Smooth muscle cell (in vitro differentiated cells): Measurements from ENCODE around the gene STIL. TPM values are rescaled to one million over a fixed set of nuclear protein-coding genes. Genes with fewer than 3 reads are reported as not detected.

Source experiments
- DNase-seq: peaks from one replicate; lab custom pipeline; 2025; ENCODE audit not compliant: unreplicated experiment; lab: John Stamatoyannopoulos, UW
- H2AFZ ChIP-seq: fragments of 200-600 bp; sonication (generic); 2 replicates; pipeline ENCODE4 v1.6.0; 2016; ENCODE audit warnings: antibody characterized with exemption, low read depth, mild to moderate bottlenecking
- H3F3A ChIP-seq: fragments of 200-600 bp; sonication (generic); 2 replicates; pipeline ENCODE4 v1.6.0; 2017; ENCODE audit warnings: antibody characterized with exemption, low read depth
- H3K27ac ChIP-seq: fragments of 200-600 bp; sonication (generic); 2 replicates; pipeline ENCODE4 v1.5.1; 2016; ENCODE audit warnings: low read depth, mild to moderate bottlenecking
- H3K27me3 ChIP-seq: fragments of 200-600 bp; sonication (generic); 2 replicates; pipeline ENCODE4 v1.6.1; 2016; ENCODE audit warnings: low read depth, mild to moderate bottlenecking
- H3K36me3 ChIP-seq: fragments of 200-600 bp; sonication (generic); 2 replicates; pipeline ENCODE4 v1.5.1; 2016; ENCODE audit warnings: low read depth
- H3K4me1 ChIP-seq: fragments of 200-600 bp; sonication (generic); 2 replicates; pipeline ENCODE4 v1.5.1; 2016; ENCODE audit warnings: low read depth
- H3K4me2 ChIP-seq: fragments of 200-600 bp; sonication (generic); 2 replicates; pipeline ENCODE4 v1.6.0; 2016; ENCODE audit warnings: mild to moderate bottlenecking
- H3K4me3 ChIP-seq: fragments of 200-600 bp; sonication (generic); 2 replicates; pipeline ENCODE4 v1.5.1; 2016; ENCODE audit warnings: mild to moderate bottlenecking
- H3K79me2 ChIP-seq: fragments of 200-600 bp; sonication (generic); 2 replicates; pipeline ENCODE4 v1.6.0; 2016; ENCODE audit warnings: low read depth, mild to moderate bottlenecking
- H3K9ac ChIP-seq: fragments of 200-600 bp; sonication (generic); 2 replicates; pipeline ENCODE4 v1.6.0; 2016; ENCODE audit warnings: low read depth
- H3K9me3 ChIP-seq: fragments of 200-600 bp; sonication (generic); replicated peaks from 2 replicates; pipeline ENCODE4 v1.5.1; 2016; ENCODE audit warnings: low read depth
- H4K20me1 ChIP-seq: fragments of 200-600 bp; sonication (generic); 2 replicates; pipeline ENCODE4 v1.6.0; 2016; ENCODE audit warnings: low read depth
- CTCF ChIP-seq: fragments of 200-600 bp; sonication (generic); IDR thresholded peaks from 2 replicates; pipeline ENCODE4 v1.5.1; 2017; ENCODE audit warnings: borderline replicate concordance, mild to moderate bottlenecking, antibody characterized with exemption; ENCODE audit not compliant: insufficient read depth, poor library complexity, severe bottlenecking
- WGBS: methylation state at CpG from one replicate; pipeline ENCODE4 v1.1.7; 2016; ENCODE audit warnings: low lambda C conversion rate; 5-methylcytosine and 5-hydroxymethylcytosine counted together
- polyA plus RNA-seq: library from polyadenylated mRNA; unstranded; fragments of >200 nt; fragmentation: Nextera tagmentation; extraction: Ambion mirVana; gene quantifications from 2 replicates; pipeline ENCODE4 v1.2.1, GENCODE V29; 2016
- total RNA-seq: library from RNA; depleted of rRNA; stranded (reverse); fragments of >200 nt; gene quantifications from 2 replicates; pipeline ENCODE4 v1.2.3, GENCODE V29; 2014

The STIL gene
- total and polyA plus RNA-seq, 2 experiments from 2014 or later: 4.6 to 6.1 TPM

GRCh38 chr1:47216278-47217059, 97.5 kb downstream of the STIL start:
- no peaks in the 10 kb centered on the region for H3K79me2 ChIP-seq
- no peaks in the 10 kb centered on the region for H3K36me3 ChIP-seq
- H3K4me3 ChIP-seq: no peak overlapping the region
- no peaks in the 10 kb centered on the region for H3F3A ChIP-seq
- H3K27ac ChIP-seq: no peak overlapping the region
- H3K4me2 ChIP-seq: no peak overlapping the region
- no peaks in the 10 kb centered on the region for H4K20me1 ChIP-seq
- H2AFZ ChIP-seq: no peak overlapping the region
- H3K4me1 ChIP-seq: no peaks in the 10 kb centered on the region
- 88% methylated on average over 12 of the region's 12 CpGs for WGBS
- DNase-seq: no peak
- H3K9me3 ChIP-seq: no peaks in the 10 kb centered on the region
- H3K27me3 ChIP-seq: peaks cover 33% of the 10 kb centered on the region
- H3K9ac ChIP-seq: no peak overlapping the region
- no peak for TF ChIP-seq CTCF

- no peak for TF ChIP-seq CTCF
- no peak for DNase-seq
- no peak overlapping the region for H3K27ac ChIP-seq
- no peaks in the 10 kb centered on the region for H3K4me1 ChIP-seq
- no peaks in the 10 kb centered on the region for H3K9me3 ChIP-seq
- no peaks in the 10 kb centered on the region for H3K36me3 ChIP-seq
- no peaks in the 10 kb centered on the region for H4K20me1 ChIP-seq
- H3K27me3 ChIP-seq: peaks cover 25% of the 10 kb centered on the region
- no peak overlapping the region for H3K9ac ChIP-seq
- no peaks in the 10 kb centered on the region for H3K79me2 ChIP-seq
- H2AFZ ChIP-seq: no peak overlapping the region
- no peaks in the 10 kb centered on the region for H3F3A ChIP-seq
- H3K4me2 ChIP-seq: no peak overlapping the region
- WGBS: 74% methylated on average over 4 of the region's 4 CpGs
- no peak overlapping the region for H3K4me3 ChIP-seq
Measured at GRCh38 chr1:47215713-47216112, 98.2 kb downstream of the STIL start.

- TF ChIP-seq CTCF: no peak
- 82% methylated on average over 3 of the region's 3 CpGs for WGBS
- H3K27me3 ChIP-seq: peaks cover 25% of the 10 kb centered on the region
Measured at GRCh38 chr1:47214549-47214948, 99.4 kb downstream of the STIL start.

More at GRCh38 chr1:47214549-47214948, 99.4 kb downstream of the STIL start:
- Histone ChIP-seq H3K27ac (no peak overlapping the region), H3K4me3 (no peak overlapping the region), H2AFZ (no peak overlapping the region), H4K20me1 (no peaks in the 10 kb centered on the region), H3F3A (no peaks in the 10 kb centered on the region), H3K9me3 (no peaks in the 10 kb centered on the region), H3K79me2 (no peaks in the 10 kb centered on the region), H3K36me3 (no peaks in the 10 kb centered on the region), H3K9ac (no peak overlapping the region), H3K4me1 (no peaks in the 10 kb centered on the region), H3K4me2 (no peak overlapping the region)
- no peak for DNase-seq
